AG10803 (cell line): ENCODE data around the gene BBX.

Experiments
- DNase-seq: peaks from one replicate; pipeline ENCODE4 v3.0.0; 2010; ENCODE audit warnings: low read depth
- H3K4me3 ChIP-seq: 2 replicates; pipeline ENCODE4 v1.5.1; 2011; ENCODE audit warnings: mild to moderate bottlenecking, low read length, control low read depth
- TF ChIP-seq, protein P1 (sequence below): conservative IDR thresholded peaks from 2 replicates; pipeline ENCODE4 v1.5.1; 2011; ENCODE audit warnings: mild to moderate bottlenecking, low read length, control low read depth, inconsistent platforms

Gene BBX

GRCh38 chr3:107522510-107523288 is at the start of gene BBX:
BBX (plus strand) TSS chr3:107522962; CDS start chr3:107710461, 187,499 bp downstream.
- DNase-seq = peak; percentile 98

DNA sequence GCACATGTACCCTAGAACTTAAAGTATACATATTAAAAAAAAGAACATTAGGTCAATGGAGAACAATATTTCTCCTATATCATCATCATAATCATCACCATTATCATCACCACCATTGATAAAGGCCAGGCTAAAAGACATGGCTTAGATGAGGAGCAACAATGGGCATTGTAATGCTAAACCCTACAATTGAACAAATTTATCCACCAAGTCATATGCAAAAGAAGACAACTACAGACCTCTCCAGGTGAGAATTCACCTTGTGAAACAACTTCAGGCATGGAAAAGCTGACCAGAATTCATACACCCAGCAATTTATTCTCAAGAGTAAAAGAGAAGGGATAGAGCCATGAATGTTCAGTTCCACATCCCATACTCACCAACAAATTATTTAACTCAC is 46.3 kb upstream of the BBX start:
- TF ChIP-seq, protein P1, sequence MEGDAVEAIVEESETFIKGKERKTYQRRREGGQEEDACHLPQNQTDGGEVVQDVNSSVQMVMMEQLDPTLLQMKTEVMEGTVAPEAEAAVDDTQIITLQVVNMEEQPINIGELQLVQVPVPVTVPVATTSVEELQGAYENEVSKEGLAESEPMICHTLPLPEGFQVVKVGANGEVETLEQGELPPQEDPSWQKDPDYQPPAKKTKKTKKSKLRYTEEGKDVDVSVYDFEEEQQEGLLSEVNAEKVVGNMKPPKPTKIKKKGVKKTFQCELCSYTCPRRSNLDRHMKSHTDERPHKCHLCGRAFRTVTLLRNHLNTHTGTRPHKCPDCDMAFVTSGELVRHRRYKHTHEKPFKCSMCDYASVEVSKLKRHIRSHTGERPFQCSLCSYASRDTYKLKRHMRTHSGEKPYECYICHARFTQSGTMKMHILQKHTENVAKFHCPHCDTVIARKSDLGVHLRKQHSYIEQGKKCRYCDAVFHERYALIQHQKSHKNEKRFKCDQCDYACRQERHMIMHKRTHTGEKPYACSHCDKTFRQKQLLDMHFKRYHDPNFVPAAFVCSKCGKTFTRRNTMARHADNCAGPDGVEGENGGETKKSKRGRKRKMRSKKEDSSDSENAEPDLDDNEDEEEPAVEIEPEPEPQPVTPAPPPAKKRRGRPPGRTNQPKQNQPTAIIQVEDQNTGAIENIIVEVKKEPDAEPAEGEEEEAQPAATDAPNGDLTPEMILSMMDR = no peak
- no peak overlapping the region for H3K4me3 ChIP-seq
- no peak for DNase-seq

More at GRCh38 chr3:107522510-107523288, at the start of gene BBX:
- TF ChIP-seq, protein P1 = no peak
- peak within 1 kb of the TSS; percentile 91 for H3K4me3 ChIP-seq

GRCh38 chr3:107487490-107487889 is 35.3 kb upstream of the BBX start:
- no peak overlapping the region for H3K4me3 ChIP-seq
- DNase-seq = no peak
- TF ChIP-seq, protein P1 = no peak

GRCh38 chr3:107488942-107489341 is 33.8 kb upstream of the BBX start:
- no peak for DNase-seq
- TF ChIP-seq, protein P1 = no peak
- H3K4me3 ChIP-seq = no peak overlapping the region

GRCh38 chr3:107493134-107493533 is 29.6 kb upstream of the BBX start:
- no peak overlapping the region for H3K4me3 ChIP-seq
- DNase-seq = no peak
- TF ChIP-seq, protein P1 = no peak

- no peak overlapping the region for H3K4me3 ChIP-seq
- no peak for DNase-seq
- TF ChIP-seq, protein P1 = no peak
Measured at GRCh38 chr3:107496855-107497254, 25.9 kb upstream of the BBX start.

GRCh38 chr3:107498646-107499045 is 24.1 kb upstream of the BBX start:
- TF ChIP-seq, protein P1 = no peak
- no peak overlapping the region for H3K4me3 ChIP-seq
- no peak for DNase-seq
